ENCODE data around the gene PRKAA1. TPM values are rescaled to one million over a fixed set of nuclear protein-coding genes. Genes with fewer than 3 reads are reported as not detected.
"Not testable (repeated sequence)": the region's sequence is repeated elsewhere in the genome, so short reads cannot be mapped to it uniquely, and the experiment has no call there.

Gene PRKAA1
- total RNA-seq, 1 experiment from 2014 or later, result 75.9 TPM

DNA sequence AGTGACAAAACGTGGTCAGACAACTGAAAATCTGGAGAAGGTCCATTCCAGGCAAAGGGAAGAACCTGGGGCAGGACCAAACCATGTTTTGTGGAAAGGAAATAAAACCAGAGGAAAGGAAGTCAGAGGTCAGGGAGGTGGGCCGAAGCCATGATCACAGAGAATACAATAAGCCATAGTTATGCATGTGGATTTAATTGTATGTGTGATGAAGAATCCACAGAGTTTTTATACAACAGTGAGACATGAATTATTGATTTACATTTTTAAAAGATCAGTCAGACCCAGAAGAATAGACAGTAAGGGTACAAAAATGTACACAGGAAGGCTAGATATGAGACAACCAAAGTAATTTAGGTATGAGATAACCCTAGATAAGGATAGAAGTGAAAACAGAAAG is 63.2 kb downstream of the PRKAA1 start:
- DNase-seq (ENCODE audit: low read depth), result peak; percentile 5

DNA sequence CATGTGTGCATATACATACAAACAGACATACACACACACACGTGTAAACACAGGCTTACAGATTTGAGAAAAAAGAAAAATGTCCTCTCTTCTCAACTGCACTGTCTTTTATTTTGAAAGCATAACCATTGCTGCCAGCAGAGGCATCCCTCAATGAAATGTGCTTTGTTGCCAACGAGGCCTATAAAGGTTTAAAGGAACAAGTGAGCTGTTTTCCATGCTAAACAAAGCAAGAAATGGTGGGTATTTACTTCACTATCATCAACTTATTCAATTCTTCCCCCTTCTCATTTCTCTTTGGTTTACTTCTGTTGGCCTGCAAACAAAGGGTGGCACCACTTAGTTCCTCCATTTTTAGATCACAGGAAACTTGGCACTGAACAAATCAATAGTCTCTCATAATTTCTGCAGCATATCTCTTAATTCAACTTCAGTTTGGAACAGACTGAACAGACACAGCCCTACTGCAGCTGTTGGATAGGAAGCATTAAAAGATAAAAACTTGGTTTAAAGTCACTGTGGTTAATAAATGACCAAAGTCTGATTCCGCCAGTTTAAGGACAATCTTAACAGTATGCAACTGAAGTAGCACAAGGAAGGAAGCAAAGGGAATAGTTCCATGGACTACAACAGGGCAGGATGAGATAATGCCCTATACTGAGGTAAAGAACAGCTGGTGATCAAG is 64.2 kb downstream of the PRKAA1 start:
- DNase-seq (ENCODE audit: low read depth), result no peak

DNA sequence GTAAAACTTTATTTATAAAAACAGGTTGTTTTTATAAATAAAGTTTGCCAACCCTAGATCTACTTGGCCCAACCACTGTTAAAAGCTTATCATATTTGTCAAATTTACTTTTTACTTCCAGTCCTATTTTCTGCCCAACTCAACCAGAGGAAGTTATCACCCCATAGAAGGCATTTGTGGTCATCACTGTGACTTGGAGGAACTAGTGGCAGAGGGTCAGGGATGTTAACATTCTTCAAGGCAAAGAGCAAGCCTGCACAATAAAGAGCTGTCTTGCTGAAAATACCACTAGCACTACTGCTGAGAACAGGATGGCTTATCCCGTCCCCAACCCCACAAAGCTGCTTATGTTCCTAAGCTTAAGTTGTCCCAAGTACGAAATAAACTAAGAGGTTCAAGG is 64.7 kb downstream of the PRKAA1 start:
- no peak for DNase-seq (ENCODE audit: low read depth)

DNA sequence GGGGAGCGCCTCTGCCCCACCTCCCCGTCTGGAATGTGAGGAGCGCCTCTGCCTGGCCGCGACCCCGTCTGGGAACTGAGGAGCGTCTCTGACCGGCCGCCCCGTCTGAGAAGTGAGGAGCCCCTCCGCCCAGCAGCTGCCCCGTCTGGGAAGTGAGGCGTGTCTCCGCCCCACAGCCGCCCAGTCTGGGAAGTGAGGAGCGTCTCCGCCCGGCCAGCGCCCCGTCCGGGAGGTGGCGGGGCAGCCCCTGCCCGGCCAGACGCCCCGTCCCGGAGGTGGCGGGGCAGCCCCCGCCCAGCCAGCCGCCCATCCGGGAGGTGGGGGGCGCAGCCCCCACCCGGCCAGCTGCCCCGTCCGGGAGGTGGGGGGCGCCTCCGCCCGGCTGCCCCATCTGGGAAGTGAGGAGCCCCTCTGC is 75.7 kb downstream of the PRKAA1 start:
- DNase-seq (ENCODE audit: low read depth), result not testable (repeated sequence)

DNA sequence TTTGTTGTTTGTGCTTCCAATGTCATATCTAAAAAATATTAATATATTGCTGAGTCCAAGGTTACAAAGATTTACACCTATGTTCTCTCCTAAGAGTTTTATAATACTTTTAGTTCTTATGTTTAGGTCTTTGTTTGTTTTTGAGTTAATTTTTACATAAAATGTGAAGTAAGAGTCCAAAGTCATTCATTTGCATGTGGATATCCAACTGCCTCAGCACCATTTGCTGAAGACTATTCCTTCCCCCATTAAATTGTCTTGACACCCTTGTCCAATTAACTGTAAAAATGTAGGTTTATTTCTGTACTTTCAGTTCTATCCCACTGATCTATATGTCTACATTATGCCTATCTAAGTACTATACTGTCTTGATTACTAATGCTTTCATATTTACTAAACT is 78.1 kb downstream of the PRKAA1 start:
- DNase-seq (ENCODE audit: low read depth), result no peak

DNA sequence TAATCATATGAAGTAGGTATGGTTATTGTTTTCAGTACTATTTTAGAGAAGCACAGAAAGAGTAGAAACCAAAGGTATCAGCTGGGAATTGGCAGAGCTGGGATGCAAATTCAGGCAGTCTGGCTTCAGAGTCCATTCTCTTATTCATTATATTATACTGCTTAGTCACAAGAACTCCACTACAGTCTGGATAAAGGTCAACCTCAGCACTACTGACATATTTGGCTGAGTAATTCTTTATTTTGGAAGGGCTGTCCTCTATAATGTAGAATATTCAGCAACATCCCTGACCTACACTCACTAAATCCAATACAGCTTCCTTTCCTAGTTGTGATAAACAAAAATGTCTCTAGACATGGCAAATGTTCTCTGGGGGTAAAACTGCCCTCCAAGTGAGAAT is 80.9 kb downstream of the PRKAA1 start:
- DNase-seq (ENCODE audit: low read depth), result peak; percentile 2

DNA sequence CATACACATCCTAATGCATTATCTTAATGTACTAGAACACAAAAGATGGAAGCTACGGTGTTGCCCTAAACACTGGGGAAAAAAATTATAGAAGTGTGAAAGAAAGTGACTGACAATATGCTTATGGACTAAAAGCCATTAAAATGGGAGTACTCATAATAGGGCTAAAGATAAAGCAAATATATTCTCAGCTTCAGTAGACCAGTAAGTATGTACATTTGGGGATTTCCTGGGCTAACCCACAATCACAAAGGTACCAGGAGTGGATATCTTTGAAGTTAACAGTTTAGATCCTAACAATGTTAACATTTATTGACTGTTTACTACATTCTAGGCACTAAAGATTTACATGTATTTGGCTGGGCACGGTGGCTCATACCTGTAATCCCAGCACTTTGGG is 81.6 kb downstream of the PRKAA1 start:
- no peak for DNase-seq (ENCODE audit: low read depth)

DNA sequence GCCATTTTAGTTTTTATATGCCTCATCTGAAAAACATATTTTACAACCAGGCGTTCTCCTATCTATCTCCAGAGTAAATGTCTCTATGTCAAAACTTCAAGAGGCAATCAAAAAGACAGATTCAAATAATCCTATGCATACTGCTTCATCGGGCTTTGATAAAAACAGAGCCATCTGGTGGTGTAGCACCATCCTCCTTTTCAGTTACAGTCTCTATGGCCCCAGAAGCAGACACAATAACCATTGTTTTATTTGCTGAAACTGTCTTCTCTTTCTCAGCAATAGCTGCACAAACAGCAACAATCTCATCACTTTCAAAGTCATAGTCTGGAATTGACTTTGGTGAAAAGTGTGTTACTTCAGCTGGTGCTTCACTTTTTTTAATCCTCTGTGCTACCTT is 82.2 kb downstream of the PRKAA1 start:
- DNase-seq (ENCODE audit: low read depth), result peak; percentile 26

DNA sequence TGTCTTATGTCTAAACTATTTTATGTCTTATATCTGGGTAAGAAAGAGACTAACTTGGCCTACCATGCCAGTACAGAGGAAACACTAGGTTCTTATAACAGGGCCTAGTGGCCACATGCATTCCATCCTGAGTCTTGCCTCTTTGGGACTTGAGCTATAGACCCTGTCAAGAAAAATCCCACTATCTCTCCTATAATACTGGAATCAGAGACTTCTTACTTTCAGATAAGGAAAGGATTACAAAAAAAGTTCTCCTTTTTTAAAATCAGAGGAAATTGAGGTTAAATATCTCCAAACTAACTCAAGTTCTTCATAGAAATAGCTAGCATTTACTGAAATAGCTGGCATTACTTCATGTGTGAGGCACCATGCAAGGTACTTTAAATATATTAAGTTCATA is 84.2 kb downstream of the PRKAA1 start:
- no peak for DNase-seq (ENCODE audit: low read depth)

DNA sequence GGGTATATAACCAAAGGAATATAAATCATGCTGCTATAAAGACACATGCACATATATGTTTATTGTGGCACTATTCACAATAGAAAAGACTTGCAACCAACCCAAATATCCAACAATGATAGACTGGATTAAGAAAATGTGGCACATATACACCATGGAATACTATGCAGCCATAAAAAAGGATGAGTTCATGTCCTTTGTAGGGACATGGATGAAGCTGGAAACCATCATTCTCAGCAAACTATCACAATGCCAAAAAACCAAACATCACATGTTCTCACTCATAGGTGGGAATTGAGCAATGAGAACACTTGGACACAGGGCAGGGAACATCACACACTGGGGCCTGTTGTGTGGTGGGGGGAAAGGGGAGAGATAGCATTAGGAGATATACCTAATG is 87.6 kb downstream of the PRKAA1 start:
- not testable (repeated sequence) for DNase-seq (ENCODE audit: low read depth)

Other genes with a start within 250 kb of the PRKAA1 start
- 1.2 and 2.2 TPM in 2 replicates for gene PTGER4, start 118.5 kb downstream of the PRKAA1 start, total RNA-seq (2014; rRNA removed; shearing (Covaris generic))
- gene TTC33, start 42.4 kb downstream of the PRKAA1 start, total RNA-seq (2014; rRNA removed; shearing (Covaris generic)), result 13.4 and 19.5 TPM in 2 replicates
- 122 and 565 TPM in 2 replicates for gene RPL37, start 36.8 kb upstream of the PRKAA1 start, total RNA-seq (2014; rRNA removed; shearing (Covaris generic))
- gene CARD6, start 43.0 kb upstream of the PRKAA1 start, total RNA-seq (2014; rRNA removed; shearing (Covaris generic)), result 2.5 and 4.3 TPM in 2 replicates
- gene C7, start 111.1 kb upstream of the PRKAA1 start, total RNA-seq (2014; rRNA removed; shearing (Covaris generic)), result not detected in 2 replicates

Data from RPMI7951 (cell line).